Measurements from ENCODE around the gene ENPP6. TPM values are rescaled to one million over a fixed set of nuclear protein-coding genes. Genes with fewer than 3 reads are reported as not detected.

Gene ENPP6
- total RNA-seq, 2 experiments from 2014 or later: not detected

DNA sequence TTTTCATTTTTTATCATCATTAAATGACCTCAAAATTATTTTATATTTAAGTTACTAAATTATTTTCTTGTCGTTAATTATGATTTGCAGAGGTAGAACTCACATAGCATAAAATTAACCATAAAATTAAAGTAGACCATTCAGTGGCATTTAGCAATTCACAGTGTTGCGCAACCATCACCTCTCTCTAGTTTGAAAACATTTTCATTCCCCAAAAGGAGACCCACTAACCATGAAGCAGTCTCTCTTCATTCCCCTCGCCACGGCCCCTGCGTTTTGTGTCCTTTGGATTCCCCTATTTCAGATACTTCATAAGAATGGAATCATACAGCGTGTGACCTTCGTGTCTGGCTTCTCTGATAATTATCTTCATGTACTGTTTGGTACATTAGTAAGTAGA, 154.9 kb downstream of the ENPP6 start:
- CTCF ChIA-PET: no interaction called here
- TF ChIP-seq, protein P1, sequence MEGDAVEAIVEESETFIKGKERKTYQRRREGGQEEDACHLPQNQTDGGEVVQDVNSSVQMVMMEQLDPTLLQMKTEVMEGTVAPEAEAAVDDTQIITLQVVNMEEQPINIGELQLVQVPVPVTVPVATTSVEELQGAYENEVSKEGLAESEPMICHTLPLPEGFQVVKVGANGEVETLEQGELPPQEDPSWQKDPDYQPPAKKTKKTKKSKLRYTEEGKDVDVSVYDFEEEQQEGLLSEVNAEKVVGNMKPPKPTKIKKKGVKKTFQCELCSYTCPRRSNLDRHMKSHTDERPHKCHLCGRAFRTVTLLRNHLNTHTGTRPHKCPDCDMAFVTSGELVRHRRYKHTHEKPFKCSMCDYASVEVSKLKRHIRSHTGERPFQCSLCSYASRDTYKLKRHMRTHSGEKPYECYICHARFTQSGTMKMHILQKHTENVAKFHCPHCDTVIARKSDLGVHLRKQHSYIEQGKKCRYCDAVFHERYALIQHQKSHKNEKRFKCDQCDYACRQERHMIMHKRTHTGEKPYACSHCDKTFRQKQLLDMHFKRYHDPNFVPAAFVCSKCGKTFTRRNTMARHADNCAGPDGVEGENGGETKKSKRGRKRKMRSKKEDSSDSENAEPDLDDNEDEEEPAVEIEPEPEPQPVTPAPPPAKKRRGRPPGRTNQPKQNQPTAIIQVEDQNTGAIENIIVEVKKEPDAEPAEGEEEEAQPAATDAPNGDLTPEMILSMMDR (IDR thresholded peaks at IDR 0.05): no peak
- H3K9me3 Mint-ChIP-seq: no peaks in the 10 kb centered on the region

GRCh38 chr4:184061582-184061981, 156.1 kb downstream of the ENPP6 start:
- Histone ChIP-seq H3K4me1 (ENCODE audit: insufficient read depth, low read length) (no peaks in the 10 kb centered on the region), H3K4me3 (ENCODE audit: low read length) (no peak overlapping the region), H3K36me3 (ENCODE audit: insufficient read depth, low read length) (no peaks in the 10 kb centered on the region), H3K9me3 (ENCODE audit: control insufficient read depth in 1 of 2, insufficient read depth in 1 of 2, low read length in 2 of 2) (no peaks in the 10 kb centered on the region), H3K27me3 (ENCODE audit: control insufficient read depth in 1 of 2, insufficient read depth in 2 of 2, low read length in 2 of 2) (peaks cover 0 to 4% of the 10 kb centered on the region in 2 experiments), H3K27ac (ENCODE audit: low read depth in 1 of 2, low read length in 2 of 2) (no peak overlapping the region)
- H3K4me3 Mint-ChIP-seq: no peak overlapping the region
- POLR2A ChIA-PET: no interaction called here
- H3K9me3 Mint-ChIP-seq: no peaks in the 10 kb centered on the region
- no peak for DNase-seq
- intact Hi-C loops (cut with DNase I, micrococcal nuclease): no loop called here
- CTCF ChIA-PET: no interaction called here
- peaks cover 10% of the 10 kb centered on the region for H3K27me3 Mint-ChIP-seq
- H3K36me3 Mint-ChIP-seq (ENCODE audit: low read depth): no peaks in the 10 kb centered on the region
- H3K27ac Mint-ChIP-seq: no peak overlapping the region
- ATAC-seq (ENCODE audit: poor library complexity): no peak
- TF ChIP-seq, protein P1 (IDR thresholded peaks at IDR 0.05): no peak
- H3K4me1 Mint-ChIP-seq (ENCODE audit: low read depth): no peaks in the 10 kb centered on the region

More for the DNA sequence above, 154.9 kb downstream of the ENPP6 start:
- Histone ChIP-seq H3K27ac (ENCODE audit: low read depth in 1 of 2, low read length in 2 of 2) (no peak overlapping the region), H3K9me3 (ENCODE audit: control insufficient read depth in 1 of 2, insufficient read depth in 1 of 2, low read length in 2 of 2) (no peaks in the 10 kb centered on the region), H3K4me1 (ENCODE audit: insufficient read depth, low read length) (no peaks in the 10 kb centered on the region), H3K27me3 (ENCODE audit: control insufficient read depth in 1 of 2, insufficient read depth in 2 of 2, low read length in 2 of 2) (peaks cover 0 to 4% of the 10 kb centered on the region in 2 experiments), H3K4me3 (ENCODE audit: low read length) (no peak overlapping the region), H3K36me3 (ENCODE audit: insufficient read depth, low read length) (no peaks in the 10 kb centered on the region)
- Mint-ChIP-seq H3K27ac (no peak overlapping the region), H3K36me3 (ENCODE audit: low read depth) (no peaks in the 10 kb centered on the region), H3K27me3 (peaks cover 14% of the 10 kb centered on the region), H3K4me1 (ENCODE audit: low read depth) (no peaks in the 10 kb centered on the region), H3K4me3 (no peak overlapping the region)
- POLR2A ChIA-PET: no interaction called here
- intact Hi-C loops (cut with DNase I, micrococcal nuclease): no loop called here
- no peak for DNase-seq
- ATAC-seq (ENCODE audit: poor library complexity): no peak

- ATAC-seq (ENCODE audit: poor library complexity) (no peak), DNase-seq (no peak)
- H3K36me3 Mint-ChIP-seq (ENCODE audit: low read depth): no peaks in the 10 kb centered on the region
- no peak overlapping the region for H3K4me3 ChIP-seq (ENCODE audit: low read length)
- peaks cover 0 to 2% of the 10 kb centered on the region in 2 experiments for H3K27me3 ChIP-seq (ENCODE audit: control insufficient read depth in 1 of 2, insufficient read depth in 2 of 2, low read length in 2 of 2)
- no peaks in the 10 kb centered on the region for H3K4me1 Mint-ChIP-seq (ENCODE audit: low read depth)
- no peaks in the 10 kb centered on the region for H3K9me3 Mint-ChIP-seq
- H3K27me3 Mint-ChIP-seq: peaks cover 11% of the 10 kb centered on the region
- no peaks in the 10 kb centered on the region for H3K36me3 ChIP-seq (ENCODE audit: insufficient read depth, low read length)
- no peak overlapping the region for H3K27ac Mint-ChIP-seq
- ChIA-PET CTCF (no interaction called here), POLR2A (no interaction called here)
- intact Hi-C loops (cut with DNase I, micrococcal nuclease): no loop called here
- no peaks in the 10 kb centered on the region for H3K9me3 ChIP-seq (ENCODE audit: control insufficient read depth in 1 of 2, insufficient read depth in 1 of 2, low read length in 2 of 2)
- TF ChIP-seq, protein P1 (IDR thresholded peaks at IDR 0.05): no peak
- H3K4me1 ChIP-seq (ENCODE audit: insufficient read depth, low read length): no peaks in the 10 kb centered on the region
- no peak overlapping the region for H3K27ac ChIP-seq (ENCODE audit: low read depth in 1 of 2, low read length in 2 of 2)
- H3K4me3 Mint-ChIP-seq: no peak overlapping the region
These were observed 158.6 kb downstream of the ENPP6 start for GRCh38 chr4:184059099-184059498.
